Measurements from ENCODE around the gene ST6GALNAC3.

ST6GALNAC3 gene

GRCh38 chr1:76450229-76450628, 375.7 kb downstream of the ST6GALNAC3 start:
- no peak for DNase-seq (ENCODE audit: low read depth)

- DNase-seq (ENCODE audit: low read depth): no peak
These were observed 388.7 kb downstream of the ST6GALNAC3 start for GRCh38 chr1:76463278-76463677.

GRCh38 chr1:76463849-76464248, 389.3 kb downstream of the ST6GALNAC3 start:
- no peak for DNase-seq (ENCODE audit: low read depth)

GRCh38 chr1:76465030-76465429, 390.5 kb downstream of the ST6GALNAC3 start:
- DNase-seq (ENCODE audit: low read depth): no peak

GRCh38 chr1:76470166-76470565, 395.6 kb downstream of the ST6GALNAC3 start:
- DNase-seq (ENCODE audit: low read depth): no peak

GRCh38 chr1:76471536-76471935, 397.0 kb downstream of the ST6GALNAC3 start:
- DNase-seq (ENCODE audit: low read depth): no peak

GRCh38 chr1:76473591-76473990, 399.0 kb downstream of the ST6GALNAC3 start:
- no peak for DNase-seq (ENCODE audit: low read depth)

GRCh38 chr1:76474922-76475321, 400.4 kb downstream of the ST6GALNAC3 start:
- no peak for DNase-seq (ENCODE audit: low read depth)

GRCh38 chr1:76477156-76477555, 402.6 kb downstream of the ST6GALNAC3 start:
- no peak for DNase-seq (ENCODE audit: low read depth)

- DNase-seq (ENCODE audit: low read depth): no peak
These were observed 406.3 kb downstream of the ST6GALNAC3 start for GRCh38 chr1:76480827-76481226.

- no peak for DNase-seq (ENCODE audit: low read depth)
These were observed 407.1 kb downstream of the ST6GALNAC3 start for GRCh38 chr1:76481672-76482071.

GRCh38 chr1:76482272-76482671, 407.7 kb downstream of the ST6GALNAC3 start:
- DNase-seq (ENCODE audit: low read depth): no peak

- no peak for DNase-seq (ENCODE audit: low read depth)
These were observed 417.2 kb downstream of the ST6GALNAC3 start for GRCh38 chr1:76491737-76492136.

GRCh38 chr1:76492752-76493430, 418.3 kb downstream of the ST6GALNAC3 start:
- no peak for DNase-seq (ENCODE audit: low read depth)

GRCh38 chr1:76494807-76495206, 420.3 kb downstream of the ST6GALNAC3 start:
- no peak for DNase-seq (ENCODE audit: low read depth)

- no peak for DNase-seq (ENCODE audit: low read depth)
These were observed 422.3 kb downstream of the ST6GALNAC3 start for GRCh38 chr1:76496871-76497270.

GRCh38 chr1:76500116-76500515, 425.6 kb downstream of the ST6GALNAC3 start:
- DNase-seq (ENCODE audit: low read depth): no peak

GRCh38 chr1:76501136-76501535, 426.6 kb downstream of the ST6GALNAC3 start:
- no peak for DNase-seq (ENCODE audit: low read depth)

GRCh38 chr1:76501586-76502219, 427.2 kb downstream of the ST6GALNAC3 start:
- no peak for DNase-seq (ENCODE audit: low read depth)

GRCh38 chr1:76503100-76503499, 428.6 kb downstream of the ST6GALNAC3 start:
- DNase-seq (ENCODE audit: low read depth): no peak

GRCh38 chr1:76503736-76504135, 429.2 kb downstream of the ST6GALNAC3 start:
- DNase-seq (ENCODE audit: low read depth): no peak

- DNase-seq (ENCODE audit: low read depth): no peak
These were observed 432.8 kb downstream of the ST6GALNAC3 start for GRCh38 chr1:76507376-76507775.

- no peak for DNase-seq (ENCODE audit: low read depth)
These were observed 434.3 kb downstream of the ST6GALNAC3 start for GRCh38 chr1:76508871-76509270.
